ENCODE data around the gene NBPF14.
"Not testable (repeated sequence)": the region's sequence is repeated elsewhere in the genome, so short reads cannot be mapped to it uniquely, and the experiment has no call there.

Gene NBPF14, protein sequence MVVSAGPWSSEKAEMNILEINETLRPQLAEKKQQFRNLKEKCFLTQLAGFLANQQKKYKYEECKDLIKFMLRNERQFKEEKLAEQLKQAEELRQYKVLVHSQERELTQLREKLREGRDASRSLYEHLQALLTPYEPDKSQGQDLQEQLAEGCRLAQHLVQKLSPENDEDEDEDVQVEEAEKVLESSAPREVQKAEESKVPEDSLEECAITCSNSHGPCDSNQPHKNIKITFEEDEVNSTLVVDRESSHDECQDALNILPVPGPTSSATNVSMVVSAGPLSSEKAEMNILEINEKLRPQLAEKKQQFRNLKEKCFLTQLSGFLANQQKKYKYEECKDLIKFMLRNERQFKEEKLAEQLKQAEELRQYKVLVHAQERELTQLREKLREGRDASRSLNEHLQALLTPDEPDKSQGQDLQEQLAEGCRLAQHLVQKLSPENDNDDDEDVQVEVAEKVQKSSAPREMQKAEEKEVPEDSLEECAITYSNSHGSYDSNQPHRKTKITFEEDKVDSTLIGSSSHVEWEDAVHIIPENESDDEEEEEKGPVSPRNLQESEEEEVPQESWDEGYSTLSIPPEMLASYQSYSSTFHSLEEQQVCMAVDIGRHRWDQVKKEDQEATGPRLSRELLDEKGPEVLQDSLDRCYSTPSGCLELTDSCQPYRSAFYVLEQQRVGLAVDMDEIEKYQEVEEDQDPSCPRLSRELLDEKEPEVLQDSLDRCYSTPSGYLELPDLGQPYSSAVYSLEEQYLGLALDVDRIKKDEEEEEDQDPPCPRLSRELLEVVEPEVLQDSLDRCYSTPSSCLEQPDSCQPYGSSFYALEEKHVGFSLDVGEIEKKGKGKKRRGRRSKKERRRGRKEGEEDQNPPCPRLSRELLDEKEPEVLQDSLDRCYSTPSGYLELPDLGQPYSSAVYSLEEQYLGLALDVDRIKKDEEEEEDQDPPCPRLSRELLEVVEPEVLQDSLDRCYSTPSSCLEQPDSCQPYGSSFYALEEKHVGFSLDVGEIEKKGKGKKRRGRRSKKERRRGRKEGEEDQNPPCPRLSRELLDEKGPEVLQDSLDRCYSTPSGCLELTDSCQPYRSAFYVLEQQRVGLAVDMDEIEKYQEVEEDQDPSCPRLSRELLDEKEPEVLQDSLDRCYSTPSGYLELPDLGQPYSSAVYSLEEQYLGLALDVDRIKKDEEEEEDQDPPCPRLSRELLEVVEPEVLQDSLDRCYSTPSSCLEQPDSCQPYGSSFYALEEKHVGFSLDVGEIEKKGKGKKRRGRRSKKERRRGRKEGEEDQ (N-terminal part only)

DNA sequence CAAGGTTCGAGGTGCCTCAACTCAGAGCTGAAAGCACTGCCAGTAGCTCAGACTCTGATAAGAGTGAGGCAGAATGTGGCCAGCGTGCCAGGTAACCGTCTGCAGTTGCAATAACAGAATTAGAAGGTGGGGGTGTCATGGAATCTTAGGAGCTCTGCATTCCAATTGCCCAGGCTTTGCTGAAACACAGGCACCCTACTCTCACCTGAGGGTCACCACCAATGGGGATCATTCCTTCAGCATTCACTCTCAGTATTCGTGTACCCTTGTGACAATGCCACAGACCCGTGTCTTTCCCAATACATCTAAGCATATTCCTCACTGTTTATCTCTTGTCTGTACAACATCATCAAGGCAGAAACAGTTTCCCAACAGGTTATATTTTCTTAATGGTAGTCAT, at the start of gene NBPF14:
Gene NBPF14 (minus strand): TSS at position 101 of the 400 bp plus-strand sequence. CDS start 294 bp downstream, outside the sequence.
- DNase-seq, result not testable (repeated sequence)

DNA sequence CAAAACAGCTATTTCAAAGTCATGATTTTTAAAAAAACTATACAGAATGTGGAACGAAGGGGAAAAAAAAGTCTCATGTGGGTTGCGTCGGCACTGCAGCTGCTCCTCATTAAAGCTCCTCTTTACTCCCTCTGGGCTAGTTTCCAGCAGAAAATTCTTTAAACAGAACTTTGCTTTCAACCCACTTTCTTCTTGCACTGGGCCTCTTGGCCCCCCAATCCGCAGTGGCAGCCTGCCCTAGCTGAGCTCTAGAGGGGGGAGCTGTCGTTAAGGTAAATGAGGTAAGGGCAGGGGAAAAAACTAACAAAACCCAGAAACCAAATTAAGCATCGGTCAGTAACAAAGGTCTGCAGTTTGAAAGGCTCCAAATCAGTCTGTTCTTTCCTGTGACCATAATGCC, 29.6 kb upstream of the NBPF14 start:
- not testable (repeated sequence) for DNase-seq

DNA sequence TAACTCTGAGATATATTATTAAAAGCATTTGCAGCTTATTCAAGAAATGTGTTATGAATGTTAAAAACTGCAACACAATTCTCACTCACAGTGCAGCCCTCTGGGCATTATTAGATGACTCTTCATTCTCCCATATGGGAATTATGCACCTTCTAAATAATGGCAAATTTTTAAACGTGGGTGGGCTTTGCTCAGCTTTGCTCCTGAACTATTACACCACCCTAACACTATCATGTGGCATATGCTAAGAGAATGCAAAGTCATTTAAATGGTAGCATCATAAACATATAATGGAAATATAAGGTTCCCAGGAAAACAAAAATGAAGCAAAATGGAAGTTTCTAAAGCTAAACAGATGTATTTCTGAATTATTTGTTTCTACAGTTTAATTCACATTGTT, 22.4 kb upstream of the NBPF14 start:
- not testable (repeated sequence) for DNase-seq

DNA sequence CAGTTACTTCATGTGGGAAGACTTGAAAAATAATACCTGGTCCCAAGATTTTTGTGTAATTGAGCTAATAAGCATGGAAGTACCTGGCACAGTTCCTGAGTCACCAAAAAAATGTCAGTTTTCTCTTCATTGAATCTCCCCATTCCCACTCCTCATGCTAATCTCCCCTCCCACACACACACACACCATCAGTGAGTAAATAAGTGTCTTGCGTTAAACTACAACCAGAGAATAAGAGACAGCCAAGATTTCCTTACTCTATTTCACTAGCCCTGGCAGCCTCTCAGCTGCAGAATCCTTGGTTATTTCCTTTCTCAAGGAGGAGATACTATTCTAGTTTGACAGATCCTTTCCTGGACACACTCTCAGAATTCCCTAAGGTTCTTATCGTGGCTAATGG, 9.5 kb upstream of the NBPF14 start:
- DNase-seq, result not testable (repeated sequence)

DNA sequence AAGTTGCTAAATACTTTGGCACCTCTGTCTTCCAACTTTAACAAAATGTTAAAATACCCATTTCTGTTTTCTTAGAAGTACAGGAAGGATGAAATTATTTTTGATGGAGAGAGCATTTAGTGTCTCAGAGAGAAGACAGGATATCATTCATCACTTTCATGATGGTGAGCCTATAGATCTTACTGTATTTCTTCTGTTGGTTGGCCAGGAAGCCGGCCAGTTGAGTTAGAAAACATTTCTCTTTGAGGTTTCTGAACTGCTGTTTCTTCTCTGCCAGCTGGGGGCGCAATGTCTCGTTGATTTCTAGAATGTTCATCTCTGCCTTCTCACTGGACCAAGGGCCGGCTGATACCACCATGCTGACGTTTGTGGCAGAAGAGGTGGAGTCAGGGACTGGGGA, 451 bp downstream of the NBPF14 start:
- DNase-seq, result not testable (repeated sequence)

DNA sequence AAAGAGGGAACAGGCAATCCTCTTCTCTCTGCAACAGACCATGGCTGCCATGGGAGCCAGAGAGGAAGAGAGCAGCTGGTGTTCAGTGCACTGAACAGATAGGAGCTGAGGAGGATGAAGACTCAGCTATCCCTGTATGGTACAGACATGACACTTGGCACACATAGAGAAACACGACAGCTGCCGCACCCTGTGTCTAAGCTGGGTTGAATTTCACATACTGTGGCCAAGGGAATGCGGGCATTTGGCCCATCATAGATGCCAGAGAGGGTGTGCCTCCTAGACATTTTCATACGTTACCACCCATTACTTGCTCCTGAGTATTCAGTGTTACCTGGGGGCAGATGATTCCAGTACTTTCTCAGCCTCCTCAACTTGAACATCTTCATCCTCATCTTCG, 4.7 kb downstream of the NBPF14 start:
- DNase-seq, result not testable (repeated sequence)

DNA sequence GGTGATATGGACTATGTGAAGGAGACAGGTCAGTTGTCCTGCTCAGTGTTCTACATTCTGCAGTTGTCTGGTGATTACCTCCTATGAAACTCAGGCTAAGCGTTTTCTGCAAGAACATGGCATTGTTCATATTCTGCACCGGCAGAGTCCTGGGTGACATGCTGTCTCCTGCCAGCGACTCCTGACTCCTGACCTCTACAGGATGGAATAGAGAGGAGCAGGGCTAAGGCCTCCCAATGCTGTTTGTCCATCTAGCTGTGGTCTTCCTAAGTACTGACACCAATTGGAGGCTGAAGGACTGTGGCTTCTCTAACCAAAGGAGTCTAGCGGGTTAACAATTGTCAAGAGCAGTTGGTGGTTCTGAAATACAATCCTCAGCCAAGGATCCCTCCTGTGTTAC, 63.7 kb downstream of the NBPF14 start:
- DNase-seq, result not testable (repeated sequence)

DNA sequence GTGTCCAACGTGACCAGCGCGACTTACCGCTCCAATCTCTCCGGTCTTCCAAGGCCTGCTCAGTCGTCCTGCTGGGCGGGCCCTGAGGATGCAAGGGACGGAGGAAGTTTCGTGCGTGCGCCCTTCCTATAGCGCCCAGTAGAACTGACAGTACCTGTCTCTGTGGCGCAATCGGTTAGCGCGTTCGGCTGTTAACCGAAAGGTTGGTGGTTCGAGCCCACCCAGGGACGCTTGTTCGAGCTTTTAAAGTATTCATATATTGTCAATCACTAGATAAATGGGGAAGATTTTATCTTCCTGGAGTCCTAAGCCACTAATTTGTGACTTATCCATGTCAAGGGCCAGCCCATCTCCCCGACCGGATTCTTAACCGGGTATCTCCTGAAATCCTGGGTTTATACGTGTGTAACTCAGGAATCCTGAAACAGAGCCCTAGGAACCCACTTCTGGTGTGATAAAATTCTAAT, 66.7 kb downstream of the NBPF14 start:
- DNase-seq, result peak; percentile 92 to 93

DNA sequence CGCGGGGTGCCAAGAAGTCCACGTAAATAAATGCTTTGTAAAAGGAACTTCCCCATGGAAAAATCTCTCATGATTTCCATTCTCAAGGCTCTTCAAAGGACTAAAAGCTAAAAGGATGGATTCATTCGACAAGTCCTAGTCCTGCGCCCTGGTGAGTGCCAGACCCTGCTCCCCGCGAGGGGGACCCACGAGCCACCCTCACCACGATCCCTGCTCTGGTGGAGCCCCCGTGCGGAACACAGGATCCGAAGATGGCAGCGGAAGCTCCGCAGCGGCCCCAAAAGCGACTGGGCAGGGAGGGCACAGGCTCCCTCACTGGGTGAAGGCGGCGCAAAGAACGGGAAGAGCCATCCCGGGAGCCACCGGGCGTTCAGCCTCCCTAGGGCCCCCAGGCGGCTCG, 67.2 kb downstream of the NBPF14 start:
- DNase-seq, result not testable (repeated sequence)

DNA sequence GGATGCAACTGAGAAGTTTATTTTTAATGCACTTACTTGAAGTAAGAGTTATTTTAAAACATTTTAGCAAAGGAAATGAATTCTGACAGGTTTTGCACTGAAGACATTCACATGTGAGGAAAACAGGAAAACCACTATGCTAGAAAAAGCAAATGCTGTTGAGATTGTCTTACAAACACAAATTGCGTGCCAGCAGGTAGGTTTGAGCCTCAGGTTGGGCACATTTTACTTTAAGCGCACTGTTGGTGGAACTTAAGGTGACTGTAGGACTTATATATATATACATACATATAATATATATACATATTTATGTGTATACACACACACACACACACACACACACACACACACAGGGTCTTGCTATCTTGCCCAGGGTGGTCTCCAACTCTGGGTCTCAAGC, 69.2 kb downstream of the NBPF14 start:
- not testable (repeated sequence) for DNase-seq

DNA sequence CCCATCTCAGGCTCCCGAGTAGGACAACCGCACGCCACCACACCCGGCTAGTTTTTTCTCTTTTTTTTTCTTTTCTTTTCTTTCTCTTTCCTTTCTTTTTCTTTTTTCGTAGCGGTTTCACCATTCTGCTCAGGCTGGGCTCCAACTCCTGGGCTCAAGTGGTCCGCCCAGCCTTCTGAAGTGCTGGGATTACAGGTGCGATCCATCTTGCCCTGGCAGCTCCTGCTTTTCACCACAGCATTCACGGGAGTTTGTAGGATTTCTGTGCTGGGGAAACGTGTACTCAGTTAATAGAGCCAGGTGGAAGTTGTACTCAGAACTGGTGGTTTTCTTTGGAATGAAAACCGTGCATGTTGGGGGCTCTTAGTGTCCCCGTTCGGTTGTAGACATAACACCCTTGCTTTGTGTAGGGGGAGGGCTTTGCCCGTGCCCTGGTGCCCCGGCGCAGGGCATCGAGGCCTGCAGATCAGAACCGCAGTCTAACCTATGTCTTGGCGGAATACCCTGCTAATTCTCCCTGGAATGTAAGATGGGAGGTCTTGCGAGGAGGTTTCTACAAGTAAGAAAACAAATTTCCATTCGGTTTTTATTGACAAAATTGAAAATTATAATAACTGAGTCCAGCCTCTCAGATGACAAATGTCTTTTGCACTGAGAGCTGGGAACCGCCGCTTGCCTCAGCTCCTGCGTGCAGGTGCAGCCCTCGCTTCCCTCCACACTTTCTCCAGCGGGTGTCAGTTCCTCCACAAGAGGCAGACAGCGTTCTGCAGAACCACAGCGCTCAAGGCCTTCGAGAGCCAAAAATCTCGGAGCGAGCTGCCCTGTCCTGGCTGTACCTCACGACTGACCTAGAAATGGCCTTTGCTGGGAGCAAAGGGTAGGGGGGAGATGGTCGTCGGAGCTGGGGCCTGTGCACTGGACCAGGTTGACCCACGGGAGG, 72.3 kb downstream of the NBPF14 start:
- DNase-seq, result not testable (repeated sequence)

DNA sequence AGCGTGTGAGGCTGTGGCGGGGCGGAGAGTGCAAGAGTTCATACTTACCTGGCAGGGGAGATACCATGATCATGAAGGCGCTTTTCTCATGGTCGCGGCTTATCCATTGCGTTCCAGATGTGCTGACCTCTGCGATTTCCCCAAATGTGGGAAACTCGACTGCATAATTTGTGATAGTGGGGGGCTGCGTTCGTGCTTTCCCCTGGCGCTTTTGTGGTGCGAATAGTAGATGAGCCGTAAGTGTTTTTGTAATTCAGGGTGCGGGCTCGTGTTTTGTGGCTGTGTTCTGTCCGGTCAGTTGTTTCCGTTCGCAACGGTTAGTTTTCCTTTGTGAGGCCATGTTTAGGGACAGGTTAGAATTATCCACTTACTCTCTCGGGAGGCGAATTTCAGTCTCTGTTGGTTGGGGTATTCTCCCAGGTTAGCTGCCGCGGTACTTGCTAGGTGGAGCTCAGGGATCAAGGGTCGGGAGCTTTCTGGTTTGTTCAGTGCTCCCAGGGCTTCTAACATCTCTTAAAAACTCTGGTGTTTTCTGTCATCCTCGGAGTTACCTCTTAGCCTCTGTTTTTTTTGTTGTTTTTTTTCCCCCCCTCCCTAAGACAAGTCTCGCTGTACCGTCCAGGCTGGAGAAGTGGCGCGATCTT, 73.1 kb downstream of the NBPF14 start:
- DNase-seq, result peak; percentile 100

DNA sequence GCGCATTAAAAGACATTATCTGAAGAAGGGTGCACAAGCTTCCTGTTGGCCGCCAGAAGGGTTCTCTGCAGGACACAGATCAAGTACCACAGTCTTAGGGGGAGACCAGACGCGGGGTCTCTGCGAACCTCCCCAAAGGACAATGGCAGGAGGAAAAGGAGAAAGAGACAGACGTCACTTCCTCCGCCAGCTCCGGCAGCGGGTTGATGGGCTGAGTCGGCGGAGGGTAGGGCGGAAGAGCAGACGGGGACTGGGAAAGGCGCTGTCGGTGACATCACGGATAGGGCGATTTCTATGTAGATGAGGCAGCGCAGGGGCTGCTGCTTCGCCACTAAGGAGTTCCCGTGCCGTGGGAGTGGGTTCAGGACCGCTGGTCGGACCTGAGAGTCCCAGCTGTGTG, 73.7 kb downstream of the NBPF14 start:
- peak; percentile 97 for DNase-seq

DNA sequence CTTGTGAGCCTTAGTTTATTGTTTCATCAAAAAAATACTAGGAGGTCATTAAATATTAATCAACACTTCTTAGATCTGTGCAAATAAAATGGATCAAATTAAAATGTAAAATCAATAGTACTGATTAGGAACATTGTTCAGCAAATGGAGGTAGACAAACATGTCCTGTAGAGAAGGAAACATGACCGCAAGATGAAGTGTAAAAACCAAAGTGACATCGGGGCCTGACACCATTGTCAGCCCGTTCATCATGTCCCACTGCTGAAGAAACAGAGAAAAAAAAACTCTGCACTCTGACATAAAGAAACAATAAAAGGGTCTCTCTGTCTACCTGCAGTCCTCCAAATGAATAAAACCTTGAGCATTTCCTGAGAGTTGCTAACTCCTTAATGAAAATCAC, 81.5 kb downstream of the NBPF14 start:
- DNase-seq, result not testable (repeated sequence)

DNA sequence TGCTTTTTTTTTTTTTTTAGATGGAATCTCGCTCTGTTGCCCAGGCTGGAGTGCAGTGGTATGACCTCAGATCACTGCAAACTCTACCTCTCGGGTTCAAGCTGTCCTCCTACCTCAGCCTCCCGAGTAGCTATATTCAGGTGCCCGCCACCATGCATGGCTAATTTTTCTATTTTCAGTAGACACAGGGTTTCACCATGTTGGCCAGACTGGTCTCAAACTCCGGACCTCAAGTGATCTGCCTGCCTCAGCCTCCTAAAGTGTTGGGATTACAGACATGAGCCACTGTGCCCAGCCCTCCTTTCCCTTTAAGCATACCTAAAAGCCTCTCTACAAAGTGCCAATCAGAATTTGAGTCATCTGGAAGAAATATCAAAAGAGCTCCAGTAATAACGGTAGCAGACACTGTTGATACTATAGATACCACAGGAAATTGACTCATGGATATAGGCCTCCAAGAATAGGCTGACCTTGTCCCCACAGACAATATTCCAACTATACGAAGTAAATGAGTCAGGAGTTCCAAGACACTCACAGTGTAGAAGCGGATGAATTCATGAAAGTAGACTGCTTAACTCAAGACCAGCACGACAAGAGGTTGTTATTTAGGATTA, 83.1 kb downstream of the NBPF14 start:
- not testable (repeated sequence) for DNase-seq

DNA sequence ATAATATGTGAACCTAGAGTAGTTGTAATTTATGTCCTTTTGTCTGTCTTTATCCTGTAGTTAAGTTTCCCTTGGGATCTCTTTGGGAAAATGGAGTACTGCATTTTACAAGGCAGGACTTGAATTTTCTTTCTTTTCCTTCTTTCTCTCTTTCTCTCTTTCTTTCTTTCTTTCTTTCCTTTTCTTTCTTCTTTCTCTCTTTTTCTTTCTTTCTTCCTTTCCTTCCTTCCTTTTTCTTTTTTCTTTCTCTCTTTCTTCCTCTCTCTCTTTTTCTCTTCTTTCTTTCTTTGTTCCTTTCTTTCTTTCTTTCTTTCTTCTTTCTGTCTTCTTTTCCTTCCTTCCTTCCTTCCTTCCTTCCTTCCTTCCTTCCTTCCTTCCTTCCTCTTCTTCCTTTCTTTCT, 101.9 kb downstream of the NBPF14 start:
- not testable (repeated sequence) for DNase-seq

DNA sequence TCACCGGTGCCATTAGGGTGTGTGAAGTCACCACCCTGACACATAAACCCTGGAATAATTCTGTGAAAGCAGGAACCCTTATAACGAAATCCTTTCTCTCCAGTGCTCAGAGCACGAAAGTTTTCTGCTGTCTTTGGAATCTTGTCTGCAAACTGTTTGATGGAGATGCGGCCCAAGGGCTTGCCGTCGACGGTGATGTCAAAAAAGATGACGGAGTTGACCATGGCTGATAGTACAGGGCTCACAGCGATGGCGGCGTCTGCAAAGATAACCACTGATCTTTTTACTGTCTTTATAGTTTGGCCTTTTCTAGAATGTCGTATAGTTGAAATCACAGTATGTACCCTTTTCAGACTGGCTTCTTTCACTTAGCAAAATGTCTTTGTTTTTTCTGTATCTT, 112.8 kb downstream of the NBPF14 start, which contains the start of gene PPIAL4G:
Gene PPIAL4G (minus strand): TSS at position 274 of the 400 bp plus-strand sequence. CDS start 50 bp downstream, at position 224.
- not testable (repeated sequence) for DNase-seq
